GM19452 (cell line): Measurements from ENCODE around the gene DLST.
A peak's percentile ranks its signal among the peaks of the same experiment; 100 is the strongest.
"Not testable (repeated sequence)": the region's sequence is repeated elsewhere in the genome, so short reads cannot be mapped to it uniquely, and the experiment has no call there.

Experiments
- ATAC-seq: cut with Tn5 transposase; IDR thresholded peaks from one replicate; pipeline ENCODE4 v1.9.1; 2021; ENCODE audit not compliant: unreplicated experiment

DLST gene

GRCh38 chr14:74915426-74915825 is 33.7 kb downstream of the DLST start:
- ATAC-seq, result no peak

GRCh38 chr14:74915826-74916225 is 34.1 kb downstream of the DLST start:
- ATAC-seq, result no peak

GRCh38 chr14:74917178-74917543 is 35.4 kb downstream of the DLST start:
- ATAC-seq, result no peak

GRCh38 chr14:74917646-74918081 is 35.9 kb downstream of the DLST start:
- no peak for ATAC-seq

GRCh38 chr14:74918380-74918779 is 36.7 kb downstream of the DLST start:
- ATAC-seq, result no peak

- ATAC-seq, result no peak
Measured at GRCh38 chr14:74919421-74920165, 37.9 kb downstream of the DLST start.

- no peak for ATAC-seq
Measured at GRCh38 chr14:74920281-74920680, 38.6 kb downstream of the DLST start.

GRCh38 chr14:74921053-74921620 is 39.4 kb downstream of the DLST start:
- no peak for ATAC-seq

GRCh38 chr14:74921987-74922751 is 40.5 kb downstream of the DLST start:
- ATAC-seq, result no peak

GRCh38 chr14:74922752-74923401 is 41.2 kb downstream of the DLST start, which contains the start of gene RPS6KL1:
TSS of gene RPS6KL1 (minus strand) at chr14:74923260. CDS start at chr14:74921541, 1,719 bp downstream.
- peak; percentile 93 for ATAC-seq

GRCh38 chr14:74924061-74924460 is 42.3 kb downstream of the DLST start:
- no peak for ATAC-seq

- ATAC-seq, result no peak
Measured at GRCh38 chr14:74927225-74927624, 45.5 kb downstream of the DLST start.

GRCh38 chr14:74929242-74929641 is 47.5 kb downstream of the DLST start:
- ATAC-seq, result no peak

- ATAC-seq, result not testable (repeated sequence)
Measured at GRCh38 chr14:74931744-74932143, 50.0 kb downstream of the DLST start.

- ATAC-seq, result no peak
Measured at GRCh38 chr14:74932401-74932901, 50.7 kb downstream of the DLST start.

- ATAC-seq, result not testable (repeated sequence)
Measured at GRCh38 chr14:74932936-74933335, 51.2 kb downstream of the DLST start.

- no peak for ATAC-seq
Measured at GRCh38 chr14:74934041-74934440, 52.3 kb downstream of the DLST start.

- no peak for ATAC-seq
Measured at GRCh38 chr14:74934476-74935359, 53.0 kb downstream of the DLST start.

- no peak for ATAC-seq
Measured at GRCh38 chr14:74935360-74935680, 53.6 kb downstream of the DLST start.

GRCh38 chr14:74936151-74936550 is 54.4 kb downstream of the DLST start:
- no peak for ATAC-seq
